Activated CD4-positive, CD25-positive, alpha-beta regulatory T cell (primary cell): ENCODE data around the gene ARAP2.

ENCODE experiments used
- DNase-seq, 4 experiments: peaks; one replicate each; lab custom pipeline; 2025; lab: John Stamatoyannopoulos, UW

Gene ARAP2

GRCh38 chr4:36244257-36245082 lies at the start of gene ARAP2:
Gene ARAP2 (minus strand): TSS chr4:36244514. CDS start chr4:36229486, 15,028 bp downstream.
- DNase-seq, result peak; percentile 33 to 67 (median 53)

GRCh38 chr4:36292556-36293188 lies 48.4 kb upstream of the ARAP2 start:
- no peak for DNase-seq

- DNase-seq, result no peak
These were observed 46.3 kb upstream of the ARAP2 start for GRCh38 chr4:36290641-36291040.

GRCh38 chr4:36288731-36289426 lies 44.6 kb upstream of the ARAP2 start:
- no peak for DNase-seq

GRCh38 chr4:36286481-36286871 lies 42.2 kb upstream of the ARAP2 start:
- DNase-seq, result no peak

- no peak for DNase-seq
These were observed 41.6 kb upstream of the ARAP2 start for GRCh38 chr4:36285784-36286480.

- DNase-seq, result no peak
These were observed 39.7 kb upstream of the ARAP2 start for GRCh38 chr4:36283912-36284465.

- no peak for DNase-seq
These were observed 38.3 kb upstream of the ARAP2 start for GRCh38 chr4:36282503-36283030.

- no peak for DNase-seq
These were observed 37.2 kb upstream of the ARAP2 start, which contains the start of gene DTHD1 for GRCh38 chr4:36281384-36282106. Gene DTHD1 (plus strand): TSS chr4:36281616. CDS start chr4:36281759, 143 bp downstream.

- no peak for DNase-seq
These were observed 36.2 kb upstream of the ARAP2 start for GRCh38 chr4:36280555-36280954.

- no peak for DNase-seq
These were observed 34.5 kb upstream of the ARAP2 start for GRCh38 chr4:36278789-36279188.

- DNase-seq, result no peak
These were observed 33.2 kb upstream of the ARAP2 start for GRCh38 chr4:36277533-36277932.

- no peak for DNase-seq
These were observed 29.8 kb upstream of the ARAP2 start for GRCh38 chr4:36274158-36274557.

GRCh38 chr4:36273276-36273675 lies 29.0 kb upstream of the ARAP2 start:
- no peak for DNase-seq

- DNase-seq, result no peak
These were observed 25.3 kb upstream of the ARAP2 start for GRCh38 chr4:36269533-36270173.

- DNase-seq, result no peak
These were observed 24.8 kb upstream of the ARAP2 start for GRCh38 chr4:36269101-36269500.

- no peak for DNase-seq
These were observed 23.4 kb upstream of the ARAP2 start for GRCh38 chr4:36267486-36268268.

GRCh38 chr4:36264207-36264826 lies 20.0 kb upstream of the ARAP2 start:
- DNase-seq, result no peak

GRCh38 chr4:36260731-36261130 lies 16.4 kb upstream of the ARAP2 start:
- DNase-seq, result no peak
